Activated naive CD4-positive, alpha-beta T cell (primary cell): ENCODE results near the gene NR4A2.
"Not testable (repeated sequence)": the region's sequence is repeated elsewhere in the genome, so short reads cannot be mapped to it uniquely, and the experiment has no call there.

ENCODE experiments used
- DNase-seq, 4 experiments: peaks; one replicate each; lab custom pipeline; 2025; lab: John Stamatoyannopoulos, UW

Gene NR4A2

GRCh38 chr2:156321243-156321904, 11.1 kb downstream of the NR4A2 start:
- DNase-seq, result no peak

DNA sequence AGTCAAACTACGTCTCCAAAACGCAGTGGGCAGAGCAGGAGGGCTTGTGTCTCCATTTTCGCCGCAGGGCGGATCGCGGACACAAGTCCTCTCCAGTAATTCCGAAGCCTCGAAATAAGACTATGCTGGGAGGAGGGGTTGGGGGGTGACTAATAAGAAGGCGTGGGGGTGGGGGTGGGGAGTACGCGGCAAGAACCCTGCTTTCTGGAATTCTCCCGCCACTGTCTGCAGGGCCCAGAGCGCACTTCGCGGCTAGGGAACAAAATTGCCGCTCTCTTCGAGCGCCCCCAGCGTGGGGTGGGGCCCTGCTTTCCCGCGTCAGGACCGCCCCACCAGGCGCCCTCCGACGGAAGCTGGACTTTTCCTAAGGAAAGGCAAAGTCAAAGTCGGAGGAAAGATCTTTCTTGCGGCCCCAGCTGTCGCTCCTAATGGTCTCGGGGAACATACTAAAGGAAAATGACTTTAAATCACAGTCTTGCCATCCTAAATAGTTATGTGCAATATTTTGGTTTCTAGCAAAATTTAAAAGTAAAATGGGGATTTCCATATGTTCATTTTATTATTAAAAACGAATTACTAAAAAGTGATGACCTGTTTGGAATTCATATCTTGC, 11.9 kb downstream of the NR4A2 start:
- DNase-seq, result no peak

DNA sequence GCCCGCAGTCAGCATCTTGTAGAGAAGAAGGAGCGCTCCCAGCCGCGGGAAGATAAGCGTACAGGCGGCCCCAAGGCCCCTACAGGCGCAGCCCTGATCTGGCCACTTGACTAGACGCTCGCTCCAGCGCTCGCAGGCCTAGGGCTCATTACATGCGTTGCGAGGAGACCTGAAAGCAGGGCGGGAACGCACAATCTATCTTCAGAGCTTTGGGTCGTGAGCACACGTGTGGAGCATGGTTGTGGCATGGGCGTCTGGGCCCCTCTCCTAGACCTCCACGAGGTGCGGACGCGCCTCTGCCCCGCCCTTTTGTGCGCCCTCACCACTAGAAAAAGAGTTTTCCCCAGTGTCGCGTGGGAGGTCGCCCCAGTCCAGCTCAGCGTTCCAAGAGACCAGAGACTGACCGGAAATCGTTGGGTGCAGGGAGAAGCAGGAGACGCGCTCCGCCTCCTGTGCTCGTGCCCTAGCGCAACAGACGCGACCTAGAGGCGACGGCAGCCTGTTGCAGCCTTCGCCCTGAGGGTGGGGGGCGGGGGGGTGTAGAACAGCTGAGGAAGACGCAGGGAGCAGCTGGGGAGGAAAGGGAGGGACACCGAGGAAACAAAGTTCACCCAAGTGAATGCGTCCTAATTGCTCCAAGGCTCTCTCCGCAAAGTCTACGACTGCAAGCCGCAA, 12.6 kb downstream of the NR4A2 start:
- DNase-seq, result no peak

GRCh38 chr2:156317631-156318030, 14.9 kb downstream of the NR4A2 start:
- DNase-seq, result no peak

GRCh38 chr2:156311976-156312375, 20.5 kb downstream of the NR4A2 start:
- no peak for DNase-seq

GRCh38 chr2:156310773-156311172, 21.7 kb downstream of the NR4A2 start:
- no peak for DNase-seq

DNA sequence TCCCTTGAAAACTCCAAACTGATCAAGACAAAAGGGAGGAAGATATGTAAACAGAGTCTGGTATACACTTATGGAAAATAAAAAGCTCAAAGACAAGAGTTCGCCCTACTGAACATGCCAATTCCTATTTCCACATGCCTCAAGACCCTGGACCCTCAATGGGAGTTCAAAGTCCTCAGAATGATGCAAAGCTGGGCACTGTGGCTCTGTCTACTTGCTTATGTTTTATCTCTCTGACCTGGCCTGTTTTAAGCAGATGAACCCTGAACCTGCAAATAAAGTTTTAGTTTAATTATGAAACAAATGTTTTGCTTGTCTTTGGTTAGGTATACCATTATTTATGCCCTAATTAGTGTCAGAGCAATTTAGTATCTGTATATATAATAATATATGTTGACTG, 22.6 kb downstream of the NR4A2 start:
- DNase-seq, result no peak

GRCh38 chr2:156309167-156309566, 23.4 kb downstream of the NR4A2 start:
- DNase-seq, result no peak

GRCh38 chr2:156306821-156307220, 25.7 kb downstream of the NR4A2 start:
- DNase-seq, result no peak

DNA sequence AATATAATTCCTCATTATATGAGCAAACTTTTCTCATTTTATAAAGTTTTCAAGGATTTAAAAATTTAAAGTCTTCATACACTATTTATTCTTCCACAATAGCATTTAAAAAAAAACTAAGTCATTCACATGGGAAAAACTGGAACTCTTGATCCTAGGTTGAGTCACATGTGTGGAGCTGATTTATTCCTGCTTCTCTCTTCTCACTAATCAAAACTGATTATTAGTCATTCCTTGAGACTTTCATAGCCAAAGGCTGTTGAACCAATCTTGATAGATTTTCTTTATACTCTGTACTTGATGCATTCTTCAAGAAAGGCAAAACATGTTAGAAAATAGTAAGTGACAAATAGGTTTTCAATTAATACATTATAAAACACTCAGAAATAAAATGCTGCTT, 27.4 kb downstream of the NR4A2 start:
- DNase-seq, result no peak

GRCh38 chr2:156300337-156300736, 32.2 kb downstream of the NR4A2 start:
- DNase-seq, result no peak

DNA sequence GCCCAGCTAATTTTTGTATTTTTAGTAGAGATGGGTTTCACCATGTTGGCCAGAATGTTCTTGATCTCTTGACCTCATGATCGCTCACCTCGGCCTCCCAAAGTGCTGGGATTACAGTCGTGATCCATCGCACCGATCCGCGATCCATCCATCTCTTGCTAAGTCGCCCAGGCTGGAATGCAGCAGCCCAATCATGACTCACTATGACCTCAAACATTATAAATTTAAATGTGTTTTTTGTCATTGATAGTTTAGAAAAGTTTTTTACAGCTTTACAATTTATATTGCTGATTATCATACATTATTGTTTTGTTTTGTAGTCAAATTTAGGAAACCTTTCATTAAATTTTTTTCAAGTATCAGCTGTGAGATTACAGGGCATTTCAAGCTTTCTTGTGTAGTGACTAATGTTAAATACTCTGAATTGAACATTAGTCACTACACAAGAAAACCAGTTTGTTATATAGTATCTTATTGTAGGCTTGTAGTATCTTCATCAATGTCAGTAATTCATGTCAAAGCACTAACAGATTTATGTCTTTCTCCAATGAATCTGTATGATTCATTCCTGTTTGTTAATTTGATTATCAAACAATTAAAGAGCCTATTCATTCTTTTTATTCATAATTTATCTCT, 37.5 kb downstream of the NR4A2 start:
- DNase-seq, result no peak

GRCh38 chr2:156293382-156293781, 39.1 kb downstream of the NR4A2 start:
- DNase-seq, result not testable (repeated sequence)

GRCh38 chr2:156279446-156280150, 52.9 kb downstream of the NR4A2 start:
- DNase-seq, result no peak
